Measurements from ENCODE around the gene TTC28. TPM values are rescaled to one million over a fixed set of nuclear protein-coding genes. Genes with fewer than 3 reads are reported as not detected.

The TTC28 gene
- total RNA-seq, 1 donor from 2014 or later, result 16.4 TPM

DNA sequence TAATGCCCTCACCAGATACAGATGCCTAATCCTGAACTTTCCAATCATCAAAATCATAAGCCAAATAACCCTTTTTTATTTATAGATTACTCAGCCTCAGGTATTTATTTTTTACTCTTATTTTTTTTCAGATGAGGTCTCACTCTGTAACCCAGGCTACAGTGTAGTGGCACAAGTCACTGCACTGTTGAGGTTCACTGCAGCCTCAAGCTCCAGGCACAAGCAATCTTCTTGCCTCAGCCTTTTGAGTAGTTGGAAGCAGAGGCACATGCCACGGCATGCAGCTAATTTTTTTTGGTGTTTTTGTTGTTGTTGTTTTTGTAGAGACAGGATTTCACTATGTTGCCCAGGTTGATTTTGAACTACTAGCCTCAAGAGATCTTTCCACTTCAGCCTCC lies 49.5 kb downstream of the TTC28 start:
- Histone ChIP-seq H3K27ac (replicated peaks) (no peak overlapping the region), H3K4me1 (peaks cover 4% of the 10 kb centered on the region), H3K36me3 (no peaks in the 10 kb centered on the region), H3K27me3 (ENCODE audit: low read depth) (no peaks in the 10 kb centered on the region), H3K4me3 (no peak overlapping the region), H3K9me3 (replicated peaks) (no peaks in the 10 kb centered on the region)
- intact Hi-C loops (cut with micrococcal nuclease), result no loop called here
- DNase-seq, result no peak
- TF ChIP-seq CTCF (IDR thresholded peaks at IDR 0.05; ENCODE audit: borderline replicate concordance), result no peak

- no peak for TF ChIP-seq CTCF (IDR thresholded peaks at IDR 0.05; ENCODE audit: borderline replicate concordance)
- no peak overlapping the region for H3K27ac ChIP-seq (replicated peaks)
- intact Hi-C loops (cut with micrococcal nuclease), result no loop called here
- H3K27me3 ChIP-seq (ENCODE audit: low read depth), result no peaks in the 10 kb centered on the region
- H3K4me1 ChIP-seq, result peaks cover 4% of the 10 kb centered on the region
- H3K36me3 ChIP-seq, result no peaks in the 10 kb centered on the region
- no peak overlapping the region for H3K4me3 ChIP-seq
- H3K9me3 ChIP-seq (replicated peaks), result no peaks in the 10 kb centered on the region
- no peak for DNase-seq
Observed at GRCh38 chr22:28629420-28630176, 50.0 kb downstream of the TTC28 start.

DNA sequence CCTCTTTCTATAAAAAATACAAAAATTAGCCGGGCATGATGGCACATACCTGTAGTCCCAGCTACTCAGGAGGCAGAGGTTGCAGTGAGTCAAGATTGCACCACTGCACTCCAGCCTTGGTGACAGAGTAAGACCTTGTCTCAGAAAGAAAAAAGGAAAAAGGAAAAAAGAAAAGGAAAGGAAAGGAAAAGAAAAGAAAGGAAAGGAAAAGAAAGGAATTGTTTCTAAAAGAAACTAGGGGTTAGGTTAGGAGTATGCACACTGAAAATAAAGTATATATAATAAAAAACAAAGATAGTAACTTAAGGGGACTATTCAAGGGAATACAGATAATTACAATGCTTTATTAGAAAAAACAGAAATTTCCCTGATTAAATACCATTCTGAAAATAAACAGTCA lies 50.9 kb downstream of the TTC28 start:
- no peak for DNase-seq
- intact Hi-C loops (cut with micrococcal nuclease), result no loop called here
- H3K36me3 ChIP-seq, result no peaks in the 10 kb centered on the region

GRCh38 chr22:28627791-28628190 lies 51.8 kb downstream of the TTC28 start:
- intact Hi-C loops (cut with micrococcal nuclease), result no loop called here
- peaks cover 4% of the 10 kb centered on the region for H3K4me1 ChIP-seq
- H3K4me3 ChIP-seq, result no peak overlapping the region
- TF ChIP-seq CTCF (IDR thresholded peaks at IDR 0.05; ENCODE audit: borderline replicate concordance), result no peak
- H3K9me3 ChIP-seq (replicated peaks), result no peaks in the 10 kb centered on the region
- DNase-seq, result no peak
- no peaks in the 10 kb centered on the region for H3K27me3 ChIP-seq (ENCODE audit: low read depth)
- H3K36me3 ChIP-seq, result no peaks in the 10 kb centered on the region
- H3K27ac ChIP-seq (replicated peaks), result no peak overlapping the region

More for the DNA sequence above, 50.9 kb downstream of the TTC28 start:
- H3K27ac ChIP-seq (replicated peaks), result no peak overlapping the region
- no peaks in the 10 kb centered on the region for H3K9me3 ChIP-seq (replicated peaks)
- peaks cover 4% of the 10 kb centered on the region for H3K4me1 ChIP-seq
- no peak for TF ChIP-seq CTCF (IDR thresholded peaks at IDR 0.05; ENCODE audit: borderline replicate concordance)
- H3K27me3 ChIP-seq (ENCODE audit: low read depth), result no peaks in the 10 kb centered on the region
- no peak overlapping the region for H3K4me3 ChIP-seq

GRCh38 chr22:28620244-28620922 lies 59.3 kb downstream of the TTC28 start:
- Histone ChIP-seq H3K27me3 (ENCODE audit: low read depth) (no peaks in the 10 kb centered on the region), H3K9me3 (replicated peaks) (no peaks in the 10 kb centered on the region), H3K4me3 (no peak overlapping the region), H3K27ac (replicated peaks) (peak overlapping the region; percentile 20), H3K36me3 (no peaks in the 10 kb centered on the region), H3K4me1 (peaks cover 7% of the 10 kb centered on the region)
- no peak for DNase-seq
- intact Hi-C loops (cut with micrococcal nuclease), result no loop called here
- no peak for TF ChIP-seq CTCF (IDR thresholded peaks at IDR 0.05; ENCODE audit: borderline replicate concordance)

Measured in left ventricle myocardium inferior (tissue), 1 donor.